GM18505 (cell line): ENCODE data around the gene DHX57.
"Not testable (repeated sequence)": the region's sequence is repeated elsewhere in the genome, so short reads cannot be mapped to it uniquely, and the experiment has no call there.

Experiments used
- ATAC-seq: cut with Tn5 transposase; IDR thresholded peaks from one replicate; pipeline ENCODE4 v1.9.1; 2021; ENCODE audit not compliant: unreplicated experiment
- POLR2A ChIP-seq: IDR thresholded peaks from 4 replicates; pipeline ENCODE4 v1.6.1; 2011; ENCODE audit warnings: borderline replicate concordance; ENCODE audit not compliant: insufficient read depth, insufficient read length; ENCODE audit errors: extremely low read depth

The DHX57 gene

DNA sequence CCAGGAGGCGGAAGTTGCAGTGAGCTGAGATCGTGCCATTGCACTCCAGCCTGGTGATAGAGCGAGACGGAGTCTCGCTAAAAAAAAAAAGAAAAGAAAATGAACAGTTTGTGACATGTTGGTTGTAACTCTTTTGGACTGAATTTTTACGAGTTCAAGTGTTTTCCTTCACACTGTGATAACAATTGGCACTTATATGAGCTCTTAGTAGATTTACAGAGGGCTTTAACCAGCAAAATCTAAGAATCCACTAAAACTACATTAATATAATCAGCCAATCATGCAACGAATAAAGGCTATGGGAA, 99.9 kb downstream of the DHX57 start:
- ATAC-seq = no peak
- TF ChIP-seq POLR2A = no peak

DNA sequence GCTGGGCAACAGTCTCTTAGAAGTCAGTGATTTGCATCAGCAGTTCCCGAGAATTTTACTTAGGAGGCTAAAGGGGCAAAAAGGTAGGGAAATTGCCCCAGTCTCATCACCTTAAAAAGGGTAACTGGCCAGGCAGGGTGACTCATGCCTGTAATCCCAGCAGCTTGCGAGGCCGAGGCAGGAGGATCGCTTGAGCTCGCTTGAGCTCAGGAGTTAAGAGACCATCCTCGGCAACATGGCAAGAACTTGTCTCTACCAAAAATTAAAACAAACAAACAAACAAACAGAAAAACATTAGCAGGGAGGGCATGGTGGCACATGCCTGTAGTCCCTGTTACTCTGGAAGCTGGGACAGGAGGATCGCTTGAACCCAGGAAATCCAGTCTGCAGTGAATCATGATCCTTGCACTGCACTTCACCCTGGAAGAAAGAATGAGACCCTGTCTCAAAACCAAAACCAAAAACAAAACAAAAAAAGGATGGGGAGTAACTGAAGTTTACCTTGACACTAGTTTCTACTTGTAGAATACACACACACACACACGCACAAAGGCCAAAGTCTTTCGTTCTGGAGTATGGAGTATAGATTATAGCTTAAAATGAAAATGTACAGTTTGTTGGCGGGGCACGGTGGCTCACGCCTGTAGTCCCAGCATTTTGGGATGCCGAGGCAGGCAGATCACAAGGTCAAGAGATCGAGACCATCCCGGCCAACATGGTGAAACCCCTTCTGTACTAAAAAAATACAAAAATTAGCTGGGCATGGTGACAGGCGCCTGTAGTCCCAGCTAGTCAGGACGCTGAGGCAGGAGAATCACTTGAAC, 100.4 kb downstream of the DHX57 start:
- no peak for TF ChIP-seq POLR2A
- no peak for ATAC-seq

DNA sequence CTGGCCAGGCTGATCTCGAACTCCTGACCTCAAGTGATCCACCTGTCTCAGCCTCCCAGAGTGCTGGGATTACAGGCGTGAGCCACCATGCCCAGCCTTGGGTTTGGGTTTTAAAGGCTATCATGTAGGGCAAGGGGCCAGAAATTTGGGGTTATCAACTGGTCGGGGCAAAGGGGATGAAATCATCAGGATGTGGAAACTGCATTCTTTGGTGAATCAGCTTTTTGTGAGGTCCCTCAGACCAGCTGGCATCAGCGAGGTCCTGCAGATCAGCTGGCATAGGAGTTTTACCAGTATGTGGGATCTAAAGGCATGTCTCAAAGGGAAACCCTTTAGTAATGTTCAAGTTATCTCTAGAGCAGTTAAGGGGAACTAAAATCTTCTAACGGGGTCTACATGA, 104.1 kb downstream of the DHX57 start:
- no peak for ATAC-seq
- no peak for TF ChIP-seq POLR2A

DNA sequence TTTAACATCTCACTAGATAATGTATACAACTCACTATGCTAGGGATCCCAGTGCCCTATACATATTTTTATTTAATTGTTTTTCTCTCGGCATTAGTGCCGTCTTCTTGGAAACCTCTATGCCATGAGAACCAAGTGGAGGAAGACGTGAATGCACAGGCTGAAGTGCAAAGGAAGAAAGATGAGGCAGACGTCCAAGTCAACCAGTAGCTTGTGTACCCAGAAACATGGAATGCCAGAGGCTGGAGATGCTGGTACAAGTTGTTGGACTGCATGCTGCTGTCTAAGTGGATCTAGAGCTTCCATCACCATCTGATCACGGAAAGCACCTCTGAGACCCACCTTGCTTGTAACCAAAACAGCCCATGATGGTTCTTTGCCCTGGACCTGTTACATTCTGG, 110.2 kb downstream of the DHX57 start:
- TF ChIP-seq POLR2A = no peak

DNA sequence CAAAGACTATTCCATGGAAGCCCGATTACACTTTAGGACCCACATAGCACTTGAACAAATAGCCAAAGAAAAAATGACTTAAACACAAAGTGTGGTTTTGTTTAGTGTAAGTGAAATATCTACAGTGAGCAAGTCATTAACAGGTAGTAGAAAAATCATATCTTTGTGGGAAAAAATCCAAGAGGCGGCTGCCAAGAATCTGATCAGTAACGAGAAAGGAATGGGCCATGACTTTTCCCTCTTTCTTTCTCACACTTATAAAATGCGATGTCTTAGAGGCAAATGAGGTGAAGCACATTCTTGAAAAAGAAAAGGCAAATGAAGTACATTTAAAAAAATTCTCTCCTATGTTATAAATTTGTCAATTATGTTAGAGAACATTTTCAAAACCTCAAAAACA, 110.6 kb downstream of the DHX57 start:
- no peak for TF ChIP-seq POLR2A
- ATAC-seq = no peak

More for the DNA sequence above, 110.2 kb downstream of the DHX57 start:
- no peak for ATAC-seq

DNA sequence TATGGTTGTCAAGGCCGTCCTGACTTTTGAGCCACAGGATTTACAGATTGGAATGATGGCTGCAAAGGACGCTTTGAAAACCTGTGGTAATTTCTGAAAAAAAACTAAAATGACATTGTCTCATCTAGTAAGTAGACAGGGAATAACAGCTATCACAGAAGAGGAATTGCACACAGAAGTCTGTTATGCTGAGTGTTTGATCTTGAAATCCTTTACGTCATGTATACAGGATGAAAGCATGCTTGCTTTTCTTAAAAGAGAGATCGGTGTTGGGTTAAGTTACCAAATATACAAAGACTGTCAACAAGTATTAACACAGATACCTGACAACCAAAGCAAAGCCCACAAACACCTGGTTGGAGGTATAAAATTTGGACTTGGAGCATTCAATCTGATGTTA, 112.0 kb downstream of the DHX57 start:
- no peak for ATAC-seq
- TF ChIP-seq POLR2A = no peak

DNA sequence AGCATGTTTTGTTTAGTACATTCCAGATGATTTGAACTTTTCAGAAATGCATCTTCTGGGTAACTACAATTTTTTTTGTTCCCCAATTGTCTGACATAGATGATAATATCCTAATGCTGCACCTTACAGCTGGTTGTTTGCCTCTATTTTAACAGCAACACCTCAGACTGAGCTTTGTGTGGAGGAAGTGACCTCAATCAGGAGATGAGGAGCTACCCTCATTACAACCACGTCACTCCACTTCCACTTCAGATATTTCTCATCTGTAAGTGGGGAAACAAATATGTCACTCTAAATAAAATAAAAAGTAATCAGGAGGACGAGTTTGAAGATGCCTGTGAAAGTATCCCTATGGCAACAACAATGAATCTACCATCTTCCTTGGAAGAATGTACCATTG, 112.5 kb downstream of the DHX57 start:
- no peak for TF ChIP-seq POLR2A
- ATAC-seq = no peak

DNA sequence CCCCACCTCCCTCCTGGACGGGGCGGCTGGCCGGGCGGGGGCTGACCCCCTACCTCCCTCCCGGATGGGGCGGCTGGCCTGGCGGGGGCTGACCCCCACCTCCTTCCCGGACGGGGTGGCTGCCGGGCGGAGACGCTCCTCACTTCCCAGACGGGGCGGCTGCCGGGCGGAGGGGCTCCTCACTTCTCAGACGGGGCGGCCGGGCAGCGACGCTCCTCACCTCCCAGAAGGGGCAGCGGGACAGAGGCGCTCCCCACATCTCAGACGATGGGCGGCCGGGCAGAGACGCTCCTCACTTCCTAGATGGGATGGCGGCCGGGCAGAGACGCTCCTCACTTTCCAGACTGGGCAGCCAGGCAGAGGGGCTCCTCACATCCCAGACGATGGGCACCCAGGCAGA, 119.8 kb downstream of the DHX57 start:
- not testable (repeated sequence) for ATAC-seq

DNA sequence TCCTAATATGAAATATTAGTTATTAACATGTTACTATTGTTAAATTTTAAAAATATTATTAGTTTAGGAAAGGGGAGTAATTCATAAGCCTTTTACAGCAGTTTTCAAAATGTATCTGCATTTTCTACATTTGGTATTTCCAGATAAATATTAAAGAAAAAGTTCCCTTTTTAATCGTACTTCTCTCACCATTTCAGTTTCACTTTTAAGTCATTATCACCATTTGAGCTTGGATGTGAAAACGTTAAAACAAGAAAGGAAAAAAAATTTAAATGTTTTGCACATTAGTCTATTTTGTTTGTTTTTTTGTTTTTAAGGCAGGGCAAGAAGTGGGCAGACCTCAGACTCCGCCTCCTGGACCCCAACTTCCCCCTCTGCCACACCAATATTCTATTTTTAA, 121.2 kb downstream of the DHX57 start:
- ATAC-seq = no peak
- TF ChIP-seq POLR2A = no peak

DNA sequence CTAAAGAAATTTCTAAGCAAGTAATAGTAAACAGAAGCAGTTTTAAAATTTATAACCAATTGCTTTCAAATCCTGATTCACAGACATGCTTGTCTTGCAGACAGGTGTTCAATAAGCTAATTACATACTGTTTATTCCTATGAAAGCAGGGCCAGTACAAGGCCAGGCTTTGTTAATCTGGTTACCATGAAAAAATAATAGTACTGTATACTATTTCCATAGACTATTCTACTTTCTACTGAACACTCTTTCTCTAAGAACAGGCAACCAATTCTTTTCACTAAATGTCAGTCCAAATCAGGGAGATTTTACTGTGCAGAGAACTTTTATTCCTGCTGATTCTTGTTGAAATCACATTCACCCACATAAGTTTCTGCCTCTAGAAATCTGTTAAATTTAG, 121.7 kb downstream of the DHX57 start:
- no peak for ATAC-seq
- no peak for TF ChIP-seq POLR2A

DNA sequence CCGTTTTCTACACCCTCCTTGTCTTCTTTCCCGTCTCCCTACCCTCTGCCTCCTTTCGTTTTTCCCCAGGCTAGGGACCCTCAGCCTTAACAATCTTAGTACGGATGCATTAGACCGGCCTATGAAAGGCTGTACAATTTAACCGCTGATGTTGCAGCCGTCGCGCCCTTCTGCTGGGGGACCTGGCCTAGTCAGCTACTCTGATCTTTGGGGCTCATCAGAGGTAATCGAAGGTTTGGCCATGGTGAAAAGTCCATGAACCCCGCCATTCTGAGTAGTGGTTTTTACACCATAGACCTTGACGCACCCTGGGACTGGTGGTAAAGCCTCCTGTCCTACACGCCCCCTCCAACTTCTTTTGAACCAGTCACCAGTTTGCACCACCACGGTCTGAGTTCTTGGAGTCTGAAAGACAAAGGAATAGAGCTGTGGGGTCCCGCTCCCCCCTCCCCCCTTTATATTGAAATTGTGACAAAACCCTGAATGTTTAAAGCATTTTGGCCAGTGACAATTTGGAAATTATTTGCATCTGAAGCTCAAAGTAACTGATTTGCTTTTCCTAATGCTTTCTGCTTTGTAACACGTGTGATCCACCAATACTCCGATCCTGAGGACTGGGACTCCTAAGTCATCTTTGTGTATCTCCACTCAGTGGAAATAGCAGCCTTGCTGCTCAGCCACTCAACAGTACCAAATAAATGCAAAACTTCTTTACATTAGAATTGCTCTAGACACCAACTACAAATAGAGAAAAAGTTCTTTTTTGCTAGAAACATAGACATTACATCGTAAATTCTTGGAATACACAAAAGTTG, 123.9 kb downstream of the DHX57 start:
- no peak for TF ChIP-seq POLR2A
- no peak for ATAC-seq

DNA sequence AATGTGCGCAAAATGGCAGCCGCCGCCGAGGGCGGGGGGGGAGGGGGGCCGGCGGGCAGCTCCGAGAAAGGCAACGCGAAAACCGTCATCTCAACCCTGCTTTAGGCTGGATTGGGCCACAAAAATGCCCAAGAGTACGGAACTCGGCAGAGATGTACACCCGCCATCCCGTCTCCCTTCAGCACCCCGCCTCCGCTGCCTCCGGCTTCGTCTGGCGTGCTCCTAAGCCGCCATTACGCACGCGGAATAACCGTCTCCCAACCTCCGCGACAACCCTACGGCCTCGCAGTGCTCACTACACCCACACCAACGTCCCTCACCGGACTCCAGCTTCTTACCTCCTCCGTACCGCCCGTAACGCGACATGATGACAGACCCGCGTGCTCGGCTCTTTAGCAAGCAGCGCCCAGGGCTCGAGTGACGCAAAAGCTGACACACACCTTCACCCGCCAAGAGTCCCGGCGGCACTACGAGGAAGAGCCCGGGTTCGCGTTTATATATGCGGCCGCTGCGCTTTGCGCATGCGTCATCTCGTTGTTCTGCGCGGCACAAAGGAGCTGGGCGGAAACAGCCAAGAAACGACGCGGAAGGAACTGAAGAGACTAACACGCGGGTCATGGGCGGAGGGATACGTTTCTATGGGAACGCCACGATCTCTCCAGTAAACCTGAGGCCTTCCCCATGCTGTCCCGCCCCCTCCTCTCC, 124.7 kb downstream of the DHX57 start, which contains the start of gene SRSF7:
Gene SRSF7, minus strand, starts transcription at position 471 of the 705 bp plus-strand sequence. Its CDS starts 105 bp downstream, at position 366.
- ATAC-seq = peak; percentile 82
- TF ChIP-seq POLR2A = peak; percentile 100

DNA sequence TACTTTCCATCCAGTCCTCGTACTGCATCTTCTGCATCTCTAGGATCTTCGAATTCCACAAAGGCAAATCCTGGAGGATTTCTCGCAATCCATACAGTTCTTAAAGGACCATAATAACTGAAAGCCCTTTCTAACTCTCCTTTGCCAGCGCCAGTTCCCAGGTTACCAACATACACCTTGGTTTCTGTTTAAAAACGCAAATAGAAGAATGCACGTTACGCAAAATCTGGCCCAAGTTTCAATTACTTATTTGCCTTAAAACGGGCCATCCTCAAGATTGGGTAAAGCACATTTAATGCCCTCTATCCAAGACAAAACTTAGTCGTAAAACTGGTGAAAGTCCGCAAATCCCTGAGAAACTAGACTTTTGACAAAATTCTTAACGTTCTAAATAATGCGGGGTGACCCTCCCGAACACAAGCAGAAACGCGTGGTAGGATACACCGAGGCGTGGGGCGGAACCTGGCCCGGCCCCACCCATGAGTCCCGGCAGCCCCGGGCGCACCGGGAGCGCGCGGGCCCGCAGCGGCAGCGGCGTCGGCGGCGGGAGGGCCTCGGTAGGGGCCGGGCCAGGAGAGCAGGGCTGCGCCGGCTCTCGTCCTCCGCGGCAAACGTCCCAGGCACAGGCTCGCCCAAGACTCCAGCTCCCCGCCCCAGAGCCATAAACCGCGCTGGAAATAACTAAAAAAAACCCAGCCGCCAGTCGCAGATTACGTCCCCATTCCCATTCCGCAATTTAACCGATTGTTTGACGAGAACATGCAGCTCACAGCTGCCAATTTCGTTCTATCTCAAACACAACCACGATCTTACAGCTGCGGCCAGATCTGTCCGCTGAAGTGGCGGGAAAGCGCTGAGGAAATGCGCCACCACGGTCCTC, 125.5 kb downstream of the DHX57 start:
- TF ChIP-seq POLR2A = peak; percentile 62
- ATAC-seq = no peak

DNA sequence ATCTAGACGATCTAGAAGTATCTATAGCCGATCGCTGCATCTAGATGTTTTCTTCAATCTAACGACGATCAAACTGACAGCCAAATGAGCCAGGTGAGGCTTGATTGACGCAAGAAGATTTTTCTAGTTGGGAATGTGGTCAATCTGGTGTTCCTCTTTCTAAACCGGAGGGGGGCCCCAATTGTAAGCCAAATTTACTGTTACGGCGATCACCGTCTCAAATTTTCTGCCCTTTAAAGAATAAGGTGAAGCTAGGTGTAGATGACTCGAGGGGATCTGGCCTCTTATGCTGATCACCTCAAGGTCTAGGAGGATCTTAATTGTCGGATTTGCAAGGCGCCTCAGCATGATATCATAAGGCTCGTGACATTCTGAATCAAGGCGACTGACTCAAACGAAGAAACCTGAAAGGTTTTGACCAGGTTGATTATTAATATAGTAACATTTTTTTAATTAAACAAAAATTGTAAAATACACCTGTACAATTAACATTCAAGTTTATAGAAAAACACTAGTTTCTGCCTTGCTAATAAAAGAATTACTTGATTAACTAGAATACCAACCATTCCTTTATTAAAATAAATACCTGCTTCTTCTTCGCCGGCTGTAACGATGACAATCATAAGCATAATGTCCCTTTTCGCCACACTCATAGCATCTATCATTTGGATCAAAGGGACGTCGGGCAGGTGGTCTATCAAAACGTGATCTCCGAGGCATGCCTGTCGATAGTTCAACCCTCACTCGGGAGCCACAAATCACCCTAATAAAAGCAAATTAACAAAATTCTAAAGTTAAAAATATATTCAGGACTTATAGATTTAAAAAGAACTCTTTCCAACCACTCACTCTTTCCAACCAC, 126.6 kb downstream of the DHX57 start:
- no peak for TF ChIP-seq POLR2A
- ATAC-seq = no peak
